NCI-H2227 (cell line): ENCODE results near the gene MTFP1.

Experiments used
- DNase-seq: peaks from one replicate; lab custom pipeline; 2025; ENCODE audit not compliant: unreplicated experiment; lab: John Stamatoyannopoulos, UW

The MTFP1 gene, protein sequence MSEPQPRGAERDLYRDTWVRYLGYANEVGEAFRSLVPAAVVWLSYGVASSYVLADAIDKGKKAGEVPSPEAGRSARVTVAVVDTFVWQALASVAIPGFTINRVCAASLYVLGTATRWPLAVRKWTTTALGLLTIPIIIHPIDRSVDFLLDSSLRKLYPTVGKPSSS

DNA sequence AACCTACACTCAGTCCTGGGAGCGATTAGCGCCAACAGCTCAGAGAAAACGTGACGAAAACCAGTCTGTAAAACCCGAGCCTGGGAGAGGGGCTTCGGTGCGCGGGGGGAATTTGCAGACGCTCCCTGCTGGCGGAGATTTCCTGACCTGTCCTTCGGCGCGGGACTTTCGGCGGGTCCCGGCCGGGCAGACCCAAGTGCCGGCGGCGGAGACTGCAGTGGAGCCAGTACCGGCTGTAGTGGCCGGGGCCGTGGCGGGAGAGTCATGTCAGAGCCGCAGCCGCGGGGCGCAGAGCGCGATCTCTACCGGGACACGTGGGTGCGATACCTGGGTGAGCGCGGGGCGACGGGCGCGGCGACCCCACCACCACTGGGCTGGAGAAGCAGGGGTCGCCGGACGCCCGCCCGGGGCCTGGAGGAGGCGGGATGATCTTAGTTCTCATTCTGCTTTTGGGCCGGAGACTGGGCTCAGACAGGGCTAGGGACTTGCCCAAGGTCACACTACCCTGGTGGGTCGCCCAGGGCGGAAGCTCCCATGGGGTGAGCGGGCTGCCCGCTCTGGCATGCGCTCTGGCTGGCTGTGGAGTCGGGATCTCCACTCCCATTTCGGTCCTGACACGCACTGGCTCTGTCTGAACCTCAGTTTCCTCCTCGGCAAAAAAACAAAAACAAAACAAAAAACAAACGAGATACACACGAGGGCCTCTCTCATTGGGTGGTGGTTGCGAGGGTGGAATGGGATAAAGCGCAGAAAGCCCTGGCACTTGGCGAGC is at the start of gene MTFP1:
Gene MTFP1 (plus strand): TSS at position 153 of the 772 bp plus-strand sequence. CDS start 112 bp downstream, at position 265.
- peak; percentile 71 for DNase-seq

DNA sequence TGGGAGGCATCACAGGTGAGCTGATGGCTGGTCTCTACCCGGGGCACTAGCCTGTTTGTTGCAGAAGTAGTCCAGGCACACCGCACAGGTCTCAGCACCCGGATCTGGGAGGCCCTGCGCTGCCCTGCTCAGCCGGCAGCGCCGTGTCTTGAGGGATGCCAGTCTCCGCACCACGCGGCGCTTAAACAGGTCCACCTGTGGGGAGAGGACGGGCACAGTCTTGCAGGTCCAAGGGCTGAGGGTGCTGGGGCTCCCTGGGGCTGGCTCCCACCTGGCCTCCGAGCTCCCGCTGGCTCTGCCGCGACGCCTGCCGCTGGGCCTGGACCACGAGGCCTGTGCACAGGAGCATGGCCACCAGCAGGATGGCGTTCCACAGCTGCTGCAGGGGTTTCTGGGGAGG is 45.6 kb upstream of the MTFP1 start:
- no peak for DNase-seq

DNA sequence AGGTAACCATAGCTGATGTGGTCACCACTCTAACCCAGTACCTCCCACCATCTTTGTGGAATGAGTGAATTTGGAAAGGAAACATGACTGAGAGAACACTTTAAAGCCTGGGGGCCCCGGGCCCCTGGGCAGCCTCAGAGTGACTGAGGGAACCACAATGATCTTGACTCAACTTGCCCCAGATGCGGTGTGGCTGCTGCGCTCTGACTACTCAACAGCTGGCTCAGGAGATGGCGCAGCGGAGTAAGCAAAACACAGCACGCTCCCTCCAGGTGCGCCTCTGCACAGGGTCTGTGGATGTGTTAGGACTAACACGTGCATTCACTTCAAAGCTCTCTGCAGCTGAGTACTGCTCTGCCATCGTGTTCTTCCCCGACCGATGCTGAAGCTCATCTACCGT is 44.3 kb upstream of the MTFP1 start:
- no peak for DNase-seq

DNA sequence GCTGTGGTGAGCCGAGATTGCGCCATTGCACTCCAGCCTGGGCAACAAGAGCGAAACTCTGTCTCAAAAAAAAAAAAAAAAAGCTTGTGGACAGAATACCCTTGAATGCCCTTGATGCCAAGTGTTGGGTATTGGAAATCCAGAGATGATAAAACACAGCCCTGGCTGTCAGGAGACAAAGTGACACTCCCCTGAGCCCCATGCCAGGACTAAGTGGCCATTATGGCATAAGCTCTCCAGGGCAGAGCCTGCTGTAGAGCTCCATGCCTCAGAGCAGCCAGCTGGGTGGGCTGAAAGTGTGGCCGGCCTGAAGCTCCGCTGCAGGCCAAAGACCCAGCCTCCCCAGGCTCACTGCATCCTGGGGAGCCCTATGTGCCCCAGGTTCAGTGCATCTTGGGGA is 43.2 kb upstream of the MTFP1 start:
- DNase-seq, result no peak

DNA sequence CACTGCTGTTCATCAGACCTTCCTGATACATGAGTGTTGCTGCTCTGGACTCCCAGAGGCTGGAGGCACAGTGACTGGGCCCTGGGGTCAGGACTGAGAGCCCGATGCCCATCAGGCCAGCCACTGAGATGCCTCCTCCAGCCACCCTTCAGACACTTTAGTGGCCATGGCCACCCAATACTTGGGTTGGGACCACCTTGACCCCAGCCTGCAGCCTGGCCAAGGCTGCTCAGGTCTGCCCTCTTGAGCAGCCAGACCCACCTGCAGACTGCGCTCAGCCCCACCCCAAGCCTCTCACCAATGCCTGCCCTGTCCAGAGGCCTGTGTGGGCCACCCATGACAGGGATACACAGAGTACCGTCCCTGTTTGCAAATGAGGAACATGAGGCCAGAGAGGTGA is 42.5 kb upstream of the MTFP1 start:
- DNase-seq, result no peak

DNA sequence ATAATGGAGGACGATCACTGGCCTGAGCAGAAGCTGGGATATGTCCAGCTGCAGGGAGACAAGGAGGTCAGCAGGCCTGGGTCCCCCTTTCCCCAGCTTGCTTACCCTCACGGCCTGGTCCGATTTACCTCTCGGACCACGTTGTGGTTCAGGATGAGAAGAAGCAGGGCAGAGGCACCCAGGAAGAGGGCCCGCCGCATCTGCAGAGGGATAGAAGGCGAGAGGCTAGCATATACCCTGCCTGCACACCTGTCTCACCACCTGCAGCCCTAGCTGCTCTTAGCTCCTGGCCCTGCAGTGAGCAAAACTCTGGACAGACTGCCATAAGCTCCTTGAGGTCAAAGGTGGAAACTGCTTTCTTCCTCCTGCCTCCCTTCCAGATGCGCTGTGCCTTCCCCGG is 39.6 kb upstream of the MTFP1 start:
- DNase-seq, result no peak

DNA sequence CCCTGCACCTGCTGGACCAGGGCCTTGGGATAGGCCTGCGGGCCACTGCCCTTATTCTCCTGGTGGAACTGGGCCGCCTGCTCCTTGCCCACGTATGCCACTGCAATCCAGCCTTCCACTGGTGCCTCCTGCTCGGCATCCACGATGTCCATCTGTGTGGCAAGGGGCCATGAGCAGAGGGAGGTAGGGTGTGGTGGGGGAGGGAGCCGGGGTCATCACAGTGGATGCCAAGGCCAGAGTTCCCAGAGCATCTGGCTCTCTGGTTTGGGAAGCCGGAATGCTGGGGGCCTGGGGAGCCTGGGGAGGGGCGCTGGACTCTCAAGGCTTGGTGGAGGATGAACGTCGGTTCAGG is 39.0 kb upstream of the MTFP1 start:
- no peak for DNase-seq

DNA sequence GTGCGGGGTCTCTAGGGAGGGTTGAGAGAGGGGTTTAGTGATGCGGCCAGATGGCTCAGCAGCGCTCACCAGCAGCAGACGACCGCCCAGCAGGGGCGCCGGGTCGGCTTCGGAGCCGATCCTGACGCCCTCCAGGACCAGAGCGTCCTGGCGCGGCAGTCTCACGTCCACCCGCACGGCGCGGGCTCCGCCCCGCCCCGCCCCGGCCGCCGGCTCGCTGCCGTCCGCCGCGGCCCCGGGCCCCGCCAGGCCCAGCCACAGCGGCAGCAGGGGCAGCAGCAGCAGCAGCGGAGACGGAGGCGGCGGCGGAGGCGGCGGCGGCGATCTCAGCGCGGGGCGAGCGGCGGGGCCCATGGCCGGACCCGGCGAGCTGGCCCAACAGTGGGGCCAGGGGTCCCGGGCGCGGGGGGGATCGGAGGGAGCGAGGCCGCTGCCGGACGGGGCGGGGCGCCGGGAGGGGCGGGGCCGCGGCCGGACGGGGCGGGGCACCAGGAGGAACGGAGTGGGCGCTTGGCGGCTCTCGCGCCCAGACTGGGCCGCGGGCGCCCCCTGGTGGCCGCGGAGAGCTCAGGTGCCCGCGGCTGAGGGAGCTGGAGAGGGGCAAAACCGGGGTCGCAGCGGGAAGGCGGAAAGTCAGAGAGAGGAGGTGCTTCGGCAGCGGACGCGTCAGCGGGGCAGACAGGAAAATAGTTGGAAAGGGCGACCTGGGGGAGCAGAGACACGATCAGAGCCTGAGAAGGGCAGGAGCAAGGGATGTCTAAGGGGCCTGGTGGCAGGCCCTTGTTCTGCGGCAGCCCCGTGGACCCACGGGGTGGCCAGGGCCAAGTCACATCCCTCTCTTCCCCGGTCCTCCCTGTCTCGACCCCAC is 38.4 kb upstream of the MTFP1 start, which contains the start of gene RNF215:
Gene RNF215 (minus strand): TSS at position 452 of the 868 bp plus-strand sequence. CDS start 98 bp downstream, at position 354.
- DNase-seq, result peak; percentile 91

DNA sequence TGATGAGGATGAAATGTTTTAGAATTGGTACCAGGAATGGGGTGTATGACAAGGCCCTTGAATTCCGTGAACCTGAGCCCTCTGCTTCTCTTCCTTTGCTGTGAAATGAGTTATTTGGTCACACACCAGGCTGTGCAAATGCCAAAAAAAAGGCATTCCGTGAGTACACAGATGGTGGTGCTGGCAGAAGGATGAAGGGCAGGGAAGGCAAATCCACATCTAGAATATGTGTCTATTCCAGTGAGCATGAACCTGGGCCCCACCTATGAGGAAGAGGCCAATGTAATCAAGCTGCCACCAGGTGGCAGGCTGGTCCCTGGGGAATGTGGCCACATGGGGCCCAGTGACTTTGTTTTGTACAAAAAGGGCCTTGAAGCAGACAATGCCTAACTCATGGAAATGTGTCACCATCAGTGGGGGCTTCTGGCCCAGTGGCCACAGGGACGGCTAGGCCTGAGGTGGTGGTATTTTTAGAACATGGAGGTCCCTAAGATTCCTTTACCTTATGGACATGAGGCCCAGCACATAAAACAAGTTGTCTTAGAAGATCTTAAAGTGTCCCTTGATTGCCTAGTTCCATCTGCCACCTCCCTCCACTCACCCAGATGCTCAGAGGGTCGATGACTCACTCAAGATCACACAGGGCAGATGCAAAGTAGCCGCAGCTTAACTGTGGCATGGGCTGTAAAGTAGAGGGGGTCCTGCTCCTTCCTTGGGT is 34.4 kb upstream of the MTFP1 start:
- DNase-seq, result peak; percentile 54

DNA sequence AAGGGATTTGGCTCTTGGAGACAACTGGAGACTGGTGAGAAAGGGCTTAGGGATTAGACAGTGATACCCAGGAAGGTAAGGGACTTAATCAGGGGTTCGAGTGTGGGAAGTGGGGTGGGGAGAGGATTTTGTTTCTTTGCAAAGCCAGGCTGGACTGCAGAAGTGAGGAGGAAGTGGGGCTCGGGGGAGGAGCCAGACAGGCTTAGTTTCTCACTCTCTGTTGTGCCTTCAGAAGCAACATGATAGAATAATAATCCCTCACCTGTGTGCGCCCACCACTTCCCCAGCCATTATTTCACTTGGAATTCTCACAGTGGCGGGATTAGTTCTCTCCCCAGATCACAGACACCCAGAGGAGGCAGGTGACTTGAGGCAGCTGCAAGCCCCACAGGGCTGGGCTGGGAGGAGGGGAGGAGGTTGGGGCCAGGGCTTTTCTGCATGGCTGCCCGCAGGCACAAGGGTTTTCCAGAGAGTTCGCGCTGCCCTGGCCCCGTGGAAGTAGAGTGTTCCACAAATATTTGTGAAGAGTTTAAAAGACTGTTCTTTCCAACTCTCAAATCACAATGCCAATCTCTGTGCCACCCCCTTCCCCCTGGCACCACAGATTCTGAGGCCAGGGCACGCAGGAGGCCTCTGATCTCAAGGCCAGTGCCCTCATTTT is 32.8 kb upstream of the MTFP1 start:
- DNase-seq, result no peak

DNA sequence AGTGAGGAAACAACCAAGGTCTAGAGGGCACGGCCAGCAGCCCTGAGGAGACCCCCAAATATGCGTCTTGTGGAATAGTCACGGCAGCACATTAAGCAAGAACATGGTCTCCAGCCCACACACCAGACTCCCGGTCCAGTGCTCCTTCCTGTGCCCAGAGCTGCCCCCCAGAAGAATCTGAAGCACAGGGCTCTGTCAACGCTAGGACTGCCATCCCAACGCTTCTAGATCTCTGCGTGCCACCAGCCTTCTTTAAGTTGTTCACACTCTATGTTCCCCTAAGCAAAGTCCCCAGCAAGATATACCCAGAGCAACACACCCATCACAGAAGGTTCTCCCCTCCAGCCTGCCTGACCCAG is 32.3 kb upstream of the MTFP1 start:
- no peak for DNase-seq

DNA sequence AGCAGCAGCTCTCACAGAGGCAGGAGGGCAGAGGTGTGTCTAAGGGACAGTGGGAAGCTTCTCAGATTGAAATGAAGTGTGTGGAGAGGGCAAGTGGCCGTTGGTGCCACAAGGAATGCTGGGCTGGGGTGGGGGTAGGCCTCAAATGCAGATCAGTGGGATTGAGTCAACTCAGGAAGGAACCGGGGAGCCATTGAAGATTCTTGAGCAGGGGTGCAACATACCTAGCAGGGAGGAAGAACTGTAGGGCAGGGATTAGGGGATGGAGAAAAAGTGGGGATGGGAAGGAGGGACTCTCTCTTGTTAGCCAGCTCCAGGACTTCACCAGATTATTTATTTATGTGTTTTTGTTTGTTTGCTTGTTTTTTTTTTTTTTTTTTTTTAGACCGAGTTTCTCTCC is 31.7 kb upstream of the MTFP1 start:
- no peak for DNase-seq

DNA sequence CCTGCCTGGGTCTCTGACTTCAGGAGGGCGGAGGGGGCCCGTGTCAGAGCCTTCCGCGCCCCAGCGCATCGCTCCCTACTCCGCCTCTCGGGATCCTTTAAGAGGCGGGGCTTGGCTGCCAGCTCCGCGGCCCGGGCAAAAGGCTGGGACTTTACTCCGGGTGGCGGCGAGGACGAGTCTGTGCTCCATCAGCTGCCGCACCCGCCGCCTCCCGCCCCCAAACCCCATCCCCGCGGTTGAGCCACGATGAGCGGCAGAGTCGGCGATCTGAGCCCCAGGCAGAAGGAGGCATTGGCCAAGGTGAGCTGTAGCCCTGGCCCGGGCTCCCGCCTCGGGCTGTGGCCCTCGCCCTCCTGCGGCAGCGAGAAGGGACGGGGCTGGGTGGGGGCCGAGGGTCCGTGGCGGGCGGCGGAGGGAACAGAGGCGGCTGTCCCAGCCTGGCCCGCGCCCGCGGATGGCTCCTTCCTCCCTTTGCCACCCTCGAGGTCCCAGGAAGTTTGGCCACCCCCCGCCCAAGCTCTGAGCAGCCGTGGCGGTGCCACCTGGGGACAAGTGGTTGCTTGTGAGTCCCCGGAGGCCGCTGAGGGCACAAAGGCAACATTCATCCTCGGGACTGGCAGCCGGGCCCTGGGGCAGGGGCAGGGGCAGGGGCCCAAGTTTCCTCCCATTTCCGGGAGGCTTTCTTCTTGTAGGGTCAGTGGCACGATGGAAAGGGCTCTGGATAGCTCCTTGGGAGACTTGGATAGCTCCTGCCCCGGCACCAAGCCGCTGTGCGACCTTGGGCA is 28.5 kb upstream of the MTFP1 start, which contains the start of gene SEC14L2:
Gene SEC14L2 (plus strand): TSS at position 148 of the 785 bp plus-strand sequence. CDS start 99 bp downstream, at position 247.
- peak; percentile 56 for DNase-seq

DNA sequence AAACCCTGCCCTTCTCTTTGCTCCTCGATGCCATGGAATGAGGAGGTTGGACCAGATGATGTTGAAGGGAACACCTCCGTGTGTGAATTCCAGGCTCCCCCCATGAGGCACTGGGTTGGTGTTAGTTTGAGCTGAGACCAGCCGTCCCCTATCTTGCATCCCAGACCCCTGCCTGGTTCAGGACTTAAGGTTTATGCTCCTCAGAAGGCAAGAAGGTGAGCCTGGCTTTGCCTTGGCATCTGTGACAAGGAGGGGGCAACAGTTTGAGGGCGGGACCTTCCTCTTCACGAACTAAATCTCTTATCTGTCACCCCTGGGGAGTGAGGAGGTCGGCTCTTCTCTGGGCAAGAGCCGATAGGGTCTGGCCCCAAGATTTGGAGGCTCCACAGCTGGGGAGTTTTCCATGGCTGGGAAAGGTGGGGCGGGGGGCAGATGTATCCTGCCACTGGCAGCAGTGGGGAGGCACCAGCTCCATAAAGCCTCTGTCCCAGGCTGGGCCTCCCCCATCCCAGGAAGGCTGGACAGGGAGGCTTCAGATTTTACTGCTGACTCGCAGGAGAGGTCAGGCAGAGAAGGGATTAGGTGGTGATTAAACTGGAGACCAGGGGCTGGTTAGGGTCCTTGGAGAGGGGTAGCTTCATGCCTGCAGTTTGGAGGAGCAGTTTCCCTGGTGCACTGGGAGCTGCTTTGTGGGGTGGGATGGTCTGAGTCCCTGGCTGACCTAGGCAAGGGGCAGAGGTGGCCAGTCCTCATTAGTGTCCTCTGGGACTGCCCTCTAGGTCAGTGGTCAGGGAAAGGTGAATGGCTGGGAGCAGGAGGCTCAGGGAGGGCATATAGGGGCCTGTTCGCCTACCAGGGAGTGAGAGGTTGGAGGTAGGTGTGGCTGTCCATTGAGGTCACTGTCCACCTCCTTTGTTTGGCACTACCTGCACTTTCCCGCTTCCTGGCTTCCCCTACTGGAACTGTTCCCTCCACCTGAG is 27.6 kb upstream of the MTFP1 start:
- no peak for DNase-seq

DNA sequence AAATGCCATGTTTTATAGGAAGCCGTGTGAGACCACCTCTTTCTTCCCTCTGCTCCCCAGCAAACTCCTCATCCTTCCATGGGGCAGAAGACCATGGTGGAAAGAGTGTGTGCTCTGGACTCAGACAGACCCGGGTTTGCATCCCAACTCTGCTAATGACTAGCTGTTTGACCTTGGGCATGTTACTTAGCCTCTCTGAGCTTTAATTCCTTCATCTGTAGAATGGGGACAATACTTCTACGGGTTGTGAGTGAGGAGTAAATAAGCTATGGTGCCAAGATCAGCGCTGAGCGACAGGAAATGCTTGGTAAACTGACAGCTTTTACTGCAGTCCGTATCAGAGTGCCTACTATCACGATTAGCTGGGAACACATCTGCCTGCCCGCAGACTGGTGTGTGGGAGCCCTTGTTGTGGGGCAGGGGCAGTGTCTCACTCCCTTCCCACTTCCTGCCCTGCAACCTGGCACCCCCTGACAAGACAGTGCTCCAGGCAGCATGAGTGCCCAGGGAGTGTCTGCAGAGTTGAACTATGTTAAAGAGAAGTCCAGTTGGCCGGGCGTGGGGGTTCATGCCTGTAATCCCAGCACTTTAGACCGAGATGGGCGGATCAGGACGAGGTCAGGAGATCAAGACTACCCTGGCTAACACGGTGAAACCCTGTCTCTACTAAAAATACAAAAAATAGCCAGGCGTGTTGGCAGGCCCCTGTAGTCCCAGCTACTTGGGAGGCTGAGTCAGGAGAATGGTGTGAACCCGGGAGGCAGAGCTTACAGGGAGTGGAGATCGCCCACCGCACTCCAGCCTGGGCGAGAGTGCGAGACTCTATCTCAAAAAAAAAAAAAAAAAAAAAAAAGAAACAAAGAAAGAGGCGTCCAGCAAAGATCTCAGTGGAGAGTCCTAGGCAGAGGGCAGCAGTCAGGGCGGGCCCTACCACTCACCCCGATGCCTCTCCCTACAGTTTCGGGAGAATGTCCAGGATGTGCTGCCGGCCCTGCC is 26.6 kb upstream of the MTFP1 start:
- DNase-seq, result no peak

DNA sequence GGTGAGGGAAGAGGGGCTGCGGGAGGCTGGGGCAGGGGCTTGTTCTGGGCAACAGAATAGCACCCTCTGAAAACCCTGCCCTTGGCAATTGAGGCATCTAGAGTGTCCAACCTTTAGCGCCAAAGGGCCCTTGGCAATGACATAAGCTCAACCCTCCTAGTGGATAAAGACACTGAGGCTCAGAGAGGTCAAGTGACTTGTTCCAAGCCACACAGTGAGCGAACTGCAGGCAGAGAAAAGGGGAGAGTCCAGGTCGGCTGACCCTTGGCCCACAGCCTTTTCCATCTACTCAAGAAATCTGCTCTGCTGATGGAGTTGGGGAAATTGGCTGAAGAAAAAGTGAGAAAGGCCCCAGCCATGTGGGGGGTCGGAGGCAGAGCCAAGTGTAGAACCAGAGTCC is 25.9 kb upstream of the MTFP1 start:
- DNase-seq, result no peak

DNA sequence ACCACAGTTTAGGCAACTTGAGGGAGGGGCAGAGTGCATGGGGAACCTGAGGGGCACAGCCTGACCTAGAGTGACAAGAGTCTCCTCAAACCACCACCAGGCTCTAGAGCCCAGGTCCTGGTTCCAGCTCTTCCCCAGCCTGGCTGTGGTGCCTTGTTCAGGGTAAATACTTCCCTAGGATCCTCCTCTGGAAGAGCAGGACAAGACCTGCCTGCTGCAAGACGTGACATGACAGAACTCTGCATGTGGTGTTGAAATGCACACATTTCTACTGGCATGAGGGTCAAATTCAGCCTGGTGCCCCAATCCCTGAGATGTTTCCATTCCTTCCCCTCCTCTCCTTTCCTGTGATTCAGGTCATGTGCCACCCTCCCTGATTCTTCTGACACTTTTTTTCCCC is 25.4 kb upstream of the MTFP1 start:
- DNase-seq, result no peak
